OCI-LY3 (cell line): Measurements from ENCODE around the gene PHF3.

Source experiments
- CTCF ChIP-seq: fragments of 200-600, 300-600 bp; sonication (generic); IDR thresholded peaks from 2 replicates; pipeline ENCODE4 v1.5.1; 2014; ENCODE audit warnings: antibody characterized with exemption, low read length, low read depth
- EZH2phosphoT487 ChIP-seq: fragments of 200-600 bp; shearing (Covaris generic); IDR thresholded peaks from 2 replicates; pipeline ENCODE4 v1.6.1; 2018; ENCODE audit warnings: antibody characterized with exemption, mixed run types, low read depth

- TF ChIP-seq EZH2phosphoT487 (no peak), CTCF (no peak)
Measured at GRCh38 chr6:63743691-63744090, 108.1 kb downstream of the PHF3 start.
